IMR-90 (cell line): ENCODE measurements around the gene NCAM1. TPM values are rescaled to one million over a fixed set of nuclear protein-coding genes. Genes with fewer than 3 reads are reported as not detected.

Source experiments
- ATAC-seq: fragments of 200-7000 bp; cut with Tn5 transposase; 2 replicates; pipeline ENCODE4 v1.9.1; 2020; ENCODE audit warnings: low read depth, mild to moderate bottlenecking, moderate library complexity
- BruUV-seq: library from RNA; stranded (reverse); fragments of 400-500 nt; replicated peaks from 2 replicates; lab custom pipeline; 2021; lab: Mats Ljungman, UMichigan
- CTCF ChIA-PET: fragments of 300-600 bp; formaldehyde crosslinking; extraction: SDS; loops from one replicate; lab custom pipeline; 2021; ENCODE audit warnings: antibody characterized with exemption; lab: Yijun Ruan, JAX
- POLR2A ChIA-PET: fragments of 300-600 bp; sonication (Branson Sonifier 250); formaldehyde crosslinking; loops from one replicate; lab custom pipeline; 2022; ENCODE audit warnings: antibody characterized with exemption; ENCODE audit not compliant: unreplicated experiment; lab: Charles Lee
- DNase-seq: peaks from one replicate; pipeline ENCODE4 v3.0.0; 2013
- H2AFZ ChIP-seq: replicated peaks from 2 replicates; pipeline ENCODE3; 2013; ENCODE audit warnings: low read length, mild to moderate bottlenecking; ENCODE audit not compliant: poor library complexity
- H2AK5ac ChIP-seq: 2 replicates; pipeline ENCODE4 v1.6.1; 2013; ENCODE audit warnings: low read depth, low read length, inconsistent platforms
- H2AK9ac ChIP-seq: replicated peaks from 2 replicates; pipeline ENCODE3; 2013; ENCODE audit warnings: mild to moderate bottlenecking, low read depth, low read length, moderate library complexity; ENCODE audit not compliant: poor library complexity
- H2BK120ac ChIP-seq: 2 replicates; pipeline ENCODE4 v1.6.1; 2013; ENCODE audit warnings: low read depth, low read length, inconsistent platforms
- H2BK15ac ChIP-seq: 3 replicates; pipeline ENCODE4 v1.6.1; 2013; ENCODE audit warnings: low read depth, low read length, inconsistent platforms
- H2BK20ac ChIP-seq: 2 replicates; pipeline ENCODE4 v1.6.1; 2013; ENCODE audit warnings: low read depth, mild to moderate bottlenecking, inconsistent platforms, low read length, moderate library complexity
- H2BK5ac ChIP-seq: 2 replicates; pipeline ENCODE4 v1.6.1; 2013; ENCODE audit warnings: mild to moderate bottlenecking, low read depth, low read length, inconsistent platforms; ENCODE audit not compliant: poor library complexity, severe bottlenecking
- H3K14ac ChIP-seq: replicated peaks from 2 replicates; pipeline ENCODE4 v1.6.1; 2013; ENCODE audit warnings: low read depth, low read length, inconsistent platforms
- H3K18ac ChIP-seq: 2 replicates; pipeline ENCODE4 v1.6.1; 2013; ENCODE audit warnings: low read depth, low read length, control low read depth
- H3K23ac ChIP-seq: 2 replicates; pipeline ENCODE4 v1.6.1; 2013; ENCODE audit warnings: low read depth, low read length, inconsistent platforms
- H3K27ac ChIP-seq: 2 replicates; pipeline ENCODE4 v1.5.1; 2013; ENCODE audit warnings: mild to moderate bottlenecking, control low read depth, low read length; ENCODE audit not compliant: insufficient read depth
- H3K27me3 ChIP-seq: 2 replicates; pipeline ENCODE4 v1.6.1; 2013; ENCODE audit warnings: low read length; ENCODE audit not compliant: control insufficient read depth, insufficient read depth
- H3K36me3 ChIP-seq: 2 replicates; pipeline ENCODE4 v1.6.1; 2013; ENCODE audit warnings: low read length, mixed read lengths; ENCODE audit not compliant: control insufficient read depth, insufficient read depth
- H3K4ac ChIP-seq: 2 replicates; pipeline ENCODE4 v1.6.1; 2013; ENCODE audit warnings: low read depth, low read length, inconsistent platforms
- H3K4me1 ChIP-seq: 2 replicates; pipeline ENCODE4 v1.6.1; 2013; ENCODE audit warnings: low read length, mixed read lengths; ENCODE audit not compliant: control insufficient read depth, insufficient read depth
- H3K4me2 ChIP-seq: 2 replicates; pipeline ENCODE4 v1.6.1; 2013; ENCODE audit warnings: low read depth, mild to moderate bottlenecking, control low read depth, low read length, moderate library complexity
- H3K4me3 ChIP-seq: 2 replicates; pipeline ENCODE4 v1.5.1; 2013; ENCODE audit warnings: low read depth, mild to moderate bottlenecking, control low read depth, low read length, moderate library complexity; ENCODE audit not compliant: insufficient read depth
- H3K56ac ChIP-seq: 2 replicates; pipeline ENCODE4 v1.6.1; 2013; ENCODE audit warnings: low read length, inconsistent platforms; ENCODE audit not compliant: insufficient read depth; ENCODE audit errors: extremely low read depth
- H3K79me1 ChIP-seq, 2 experiments: 2 replicates each; pipeline ENCODE4 v1.6.1; 2013; ENCODE audit warnings: low read length in 2 of 2, inconsistent platforms in 1 of 2, low read depth in 1 of 2
- H3K9ac ChIP-seq: 2 replicates; pipeline ENCODE4 v1.6.1; 2013; ENCODE audit warnings: low read depth, low read length, control low read depth
- H3K9me1 ChIP-seq: 2 replicates; pipeline ENCODE4 v1.6.1; 2013; ENCODE audit warnings: low read length, inconsistent platforms; ENCODE audit not compliant: insufficient read depth
- H3K9me3 ChIP-seq: 2 replicates; pipeline ENCODE4 v1.6.1; 2013; ENCODE audit warnings: low read length; ENCODE audit not compliant: control insufficient read depth, insufficient read depth
- H4K20me1 ChIP-seq: 2 replicates; pipeline ENCODE4 v1.6.1; 2013; ENCODE audit warnings: low read length, inconsistent platforms; ENCODE audit not compliant: insufficient read depth
- H4K5ac ChIP-seq: 2 replicates; pipeline ENCODE4 v1.6.1; 2013; ENCODE audit warnings: mild to moderate bottlenecking, low read depth, low read length, control low read depth
- H4K8ac ChIP-seq, 2 experiments: 2 replicates each; pipeline ENCODE4 v1.6.1; 2013; ENCODE audit warnings: low read depth in 2 of 2, low read length in 2 of 2, control low read depth in 1 of 2, inconsistent platforms in 1 of 2
- H4K91ac ChIP-seq: 2 replicates; pipeline ENCODE4 v1.6.1; 2013; ENCODE audit warnings: low read depth, low read length, inconsistent platforms; ENCODE audit not compliant: insufficient read depth
- CEBPB ChIP-seq: IDR thresholded peaks from 2 replicates; pipeline ENCODE4 v1.6.1; 2012; ENCODE audit warnings: low read depth, low read length, improper control_type of control experiment
- CHD1 ChIP-seq: IDR thresholded peaks from 2 replicates; pipeline ENCODE4 v1.6.1; 2012; ENCODE audit warnings: low read depth, low read length, improper control_type of control experiment
- MAFK ChIP-seq: IDR thresholded peaks from 2 replicates; pipeline ENCODE4 v1.6.1; 2012; ENCODE audit warnings: low read depth, low read length, improper control_type of control experiment
- MAZ ChIP-seq: IDR thresholded peaks from 2 replicates; pipeline ENCODE4 v1.6.1; 2012; ENCODE audit warnings: low read depth, mild to moderate bottlenecking, low read length, improper control_type of control experiment, moderate library complexity, borderline replicate concordance
- NFE2L2 ChIP-seq: fragments of 150-350 bp; IDR thresholded peaks from 2 replicates; pipeline ENCODE4 v1.6.1; 2016; ENCODE audit warnings: low read depth, mild to moderate bottlenecking, low read length
- RAD21 ChIP-seq: IDR thresholded peaks from 2 replicates; pipeline ENCODE4 v1.6.1; 2012; ENCODE audit warnings: low read length, improper control_type of control experiment
- RCOR1 ChIP-seq: IDR thresholded peaks from 2 replicates; pipeline ENCODE4 v1.6.1; 2012; ENCODE audit warnings: mild to moderate bottlenecking, low read length, improper control_type of control experiment; ENCODE audit not compliant: insufficient replicate concordance
- RFX5 ChIP-seq: IDR thresholded peaks from 2 replicates; pipeline ENCODE4 v1.8.0; 2012; ENCODE audit warnings: low read depth, mild to moderate bottlenecking, low read length, moderate library complexity
- WGBS, 2 experiments: methylation state at CpG; one replicate each; pipeline versions ENCODE4 v1.1.5 to v1.1.7; 2013; ENCODE audit warnings: missing lambda C conversion rate in 2 of 2; ENCODE audit not compliant: insufficient read length in 1 of 2; ENCODE audit errors: extremely low coverage in 2 of 2; 5-methylcytosine and 5-hydroxymethylcytosine counted together
- dilution Hi-C: fragments of 300-500 bp; cut with HindIII; formaldehyde crosslinking; loops from one replicate; pipeline ENCODE4 v1.14.3; 2018; ENCODE audit warnings: low sequenced_read_pairs; ENCODE audit not compliant: unreplicated experiment
- in situ Hi-C: fragments of 300-500 bp; cut with MboI; formaldehyde crosslinking; loops from 3 replicates; pipeline ENCODE4 v1.14.3; 2019; ENCODE audit warnings: low sequenced_read_pairs, inconsistent platforms, mixed read lengths
- intact Hi-C: fragments of 100-400 bp; cut with micrococcal nuclease; formaldehyde crosslinking; loops from 2 replicates; pipeline ENCODE4 v1.10.0; 2022
- polyA plus RNA-seq, 3 experiments: library from polyadenylated mRNA; depleted of rRNA; stranded (reverse); fragments of >200 nt; gene quantifications; 2 replicates each; pipeline ENCODE4 v1.2.3, GENCODE V29; 2012; ENCODE audit warnings: low replicate concordance in 1 of 3
- total RNA-seq: library from RNA; depleted of rRNA; stranded (reverse); fragments of >200 nt; gene quantifications from 2 replicates; pipeline ENCODE4 v1.2.3, GENCODE V29; 2012
- TF ChIP-seq, protein P1 (sequence below): conservative IDR thresholded peaks from 2 replicates; pipeline ENCODE4 v1.5.1; 2012; ENCODE audit warnings: mild to moderate bottlenecking, low read depth, low read length, improper control_type of control experiment
- TF ChIP-seq, protein P2 (sequence below): fragments of 150-350 bp; IDR thresholded peaks from 2 replicates; pipeline ENCODE4 v1.6.1; 2017; ENCODE audit warnings: mild to moderate bottlenecking, antibody characterized with exemption, low read length, low read depth

Gene NCAM1
- total and polyA plus RNA-seq, 2 of the 4 experiments (the other 2 are of a cell fraction), result 0.09 to 0.18 TPM

DNA sequence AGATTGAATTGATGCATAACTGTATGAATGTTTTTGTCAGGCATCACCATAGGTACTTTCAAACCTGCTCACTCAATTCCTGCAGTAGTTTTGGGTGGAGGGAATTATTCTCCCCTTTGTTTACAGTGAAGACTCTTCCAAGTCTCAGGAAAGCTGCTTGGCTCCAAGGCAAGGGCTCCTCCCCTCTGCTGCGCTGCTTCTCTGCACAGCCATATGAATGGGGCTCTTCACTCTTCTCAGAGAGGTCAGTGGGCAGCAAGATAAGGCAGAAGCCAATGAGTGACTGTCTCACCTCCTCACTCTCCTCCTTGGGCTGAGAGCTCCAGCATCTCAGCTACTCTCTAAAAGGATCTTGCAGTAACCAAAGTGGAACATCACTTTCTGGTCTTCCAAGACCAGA, 187.4 kb downstream of the NCAM1 start:
- H3K36me3 ChIP-seq, result no peaks in the 10 kb centered on the region
- no peaks in the 10 kb centered on the region for H3K79me1 ChIP-seq
- H4K5ac ChIP-seq, result no peak overlapping the region
- H4K91ac ChIP-seq, result no peak overlapping the region
- CTCF ChIA-PET, result no interaction called here
- no peak overlapping the region for H2BK15ac ChIP-seq
- H3K4ac ChIP-seq, result no peak overlapping the region
- H3K9ac ChIP-seq, result no peak overlapping the region
- H3K27ac ChIP-seq, result no peak overlapping the region
- DNase-seq (no peak), ATAC-seq (no peak)
- H2BK5ac ChIP-seq, result no peak overlapping the region
- H3K14ac ChIP-seq, result no peak overlapping the region
- dilution Hi-C loops, result no loop called here
- H3K56ac ChIP-seq, result no peak overlapping the region
- H2BK120ac ChIP-seq, result no peak overlapping the region
- POLR2A ChIA-PET, result no interaction called here
- no peak overlapping the region for H3K23ac ChIP-seq
- no peak overlapping the region for H3K4me2 ChIP-seq
- no peaks in the 10 kb centered on the region for H3K4me1 ChIP-seq
- no peaks in the 10 kb centered on the region; the same call in 1 of the 2 replicates for H3K9me3 ChIP-seq
- no peaks in the 10 kb centered on the region for H3K27me3 ChIP-seq
- no peaks in the 10 kb centered on the region for H3K9me1 ChIP-seq
- H4K20me1 ChIP-seq, result no peaks in the 10 kb centered on the region
- no peak overlapping the region for H2AFZ ChIP-seq
- TF ChIP-seq, protein P1, sequence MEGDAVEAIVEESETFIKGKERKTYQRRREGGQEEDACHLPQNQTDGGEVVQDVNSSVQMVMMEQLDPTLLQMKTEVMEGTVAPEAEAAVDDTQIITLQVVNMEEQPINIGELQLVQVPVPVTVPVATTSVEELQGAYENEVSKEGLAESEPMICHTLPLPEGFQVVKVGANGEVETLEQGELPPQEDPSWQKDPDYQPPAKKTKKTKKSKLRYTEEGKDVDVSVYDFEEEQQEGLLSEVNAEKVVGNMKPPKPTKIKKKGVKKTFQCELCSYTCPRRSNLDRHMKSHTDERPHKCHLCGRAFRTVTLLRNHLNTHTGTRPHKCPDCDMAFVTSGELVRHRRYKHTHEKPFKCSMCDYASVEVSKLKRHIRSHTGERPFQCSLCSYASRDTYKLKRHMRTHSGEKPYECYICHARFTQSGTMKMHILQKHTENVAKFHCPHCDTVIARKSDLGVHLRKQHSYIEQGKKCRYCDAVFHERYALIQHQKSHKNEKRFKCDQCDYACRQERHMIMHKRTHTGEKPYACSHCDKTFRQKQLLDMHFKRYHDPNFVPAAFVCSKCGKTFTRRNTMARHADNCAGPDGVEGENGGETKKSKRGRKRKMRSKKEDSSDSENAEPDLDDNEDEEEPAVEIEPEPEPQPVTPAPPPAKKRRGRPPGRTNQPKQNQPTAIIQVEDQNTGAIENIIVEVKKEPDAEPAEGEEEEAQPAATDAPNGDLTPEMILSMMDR, result no peak
- no peak for TF ChIP-seq MAZ
- no peak for TF ChIP-seq MAFK
- no peak for TF ChIP-seq RCOR1
- TF ChIP-seq RFX5, result no peak
- TF ChIP-seq RAD21, result no peak
- TF ChIP-seq, protein P2, sequence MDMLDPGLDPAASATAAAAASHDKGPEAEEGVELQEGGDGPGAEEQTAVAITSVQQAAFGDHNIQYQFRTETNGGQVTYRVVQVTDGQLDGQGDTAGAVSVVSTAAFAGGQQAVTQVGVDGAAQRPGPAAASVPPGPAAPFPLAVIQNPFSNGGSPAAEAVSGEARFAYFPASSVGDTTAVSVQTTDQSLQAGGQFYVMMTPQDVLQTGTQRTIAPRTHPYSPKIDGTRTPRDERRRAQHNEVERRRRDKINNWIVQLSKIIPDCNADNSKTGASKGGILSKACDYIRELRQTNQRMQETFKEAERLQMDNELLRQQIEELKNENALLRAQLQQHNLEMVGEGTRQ, result no peak
- TF ChIP-seq CEBPB, result no peak
- TF ChIP-seq CHD1, result no peak
- TF ChIP-seq NFE2L2, result no peak
- no peak overlapping the region for H2AK5ac ChIP-seq
- intact Hi-C loops, result no loop called here
- no peak overlapping the region for H4K8ac ChIP-seq
- no CpG with 5 or more reads among the region's 1 CpG for WGBS, 2 experiments
- no peak overlapping the region for H3K4me3 ChIP-seq
- BruUV-seq, result no TSS peak
- in situ Hi-C loops, result no loop called here
- no peak overlapping the region for H2AK9ac ChIP-seq
- H3K18ac ChIP-seq, result no peak overlapping the region
- no peak overlapping the region for H2BK20ac ChIP-seq
